Spinal cord (tissue), 10 donors: ENCODE results near the gene ANKRD53. TPM values are rescaled to one million over a fixed set of nuclear protein-coding genes. Genes with fewer than 3 reads are reported as not detected.

ENCODE experiments used
- DNase-seq, 6 donors: peaks; one replicate each; pipeline versions ENCODE4 v3.0.0 to v3.0.0-alpha.2; 2013 to 2015; ENCODE audit warnings: low spot score in 6 of 6, low read depth in 4 of 6
- H3K27ac ChIP-seq: one replicate; pipeline ENCODE4 v1.5.1; 2013; ENCODE audit warnings: low read depth, low read length, control low read depth
- H3K27me3 ChIP-seq: one replicate; pipeline ENCODE4 v1.6.1; 2013; ENCODE audit warnings: low read length; ENCODE audit not compliant: control insufficient read depth, insufficient read depth
- H3K36me3 ChIP-seq: one replicate; pipeline ENCODE4 v1.6.1; 2013; ENCODE audit warnings: low read length; ENCODE audit not compliant: control insufficient read depth, insufficient read depth
- H3K4me1 ChIP-seq: one replicate; pipeline ENCODE4 v1.6.1; 2013; ENCODE audit warnings: low read length; ENCODE audit not compliant: control insufficient read depth, insufficient read depth
- H3K4me3 ChIP-seq: one replicate; pipeline ENCODE4 v1.5.1; 2013; ENCODE audit warnings: low read depth, low read length, control low read depth
- H3K9me3 ChIP-seq: one replicate; pipeline ENCODE4 v1.6.1; 2013; ENCODE audit warnings: low read length; ENCODE audit not compliant: control insufficient read depth, insufficient read depth
- WGBS: methylation state at CpG from one replicate; pipeline ENCODE4 v1.1.5; 2013; ENCODE audit warnings: missing lambda C conversion rate; ENCODE audit not compliant: insufficient coverage; 5-methylcytosine and 5-hydroxymethylcytosine counted together
- polyA plus RNA-seq, 2 donors: library from polyadenylated mRNA; unstranded; fragments of 120-200 nt; gene quantifications; one replicate each; pipeline ENCODE4 v1.2.1, GENCODE V29; 2013; ENCODE audit not compliant: insufficient read length in 2 of 2
- total RNA-seq, 2 donors: library from RNA; depleted of rRNA in 1 of 2; stranded (reverse); fragments of 120-200 nt in 1 of 2; fragments of >200 nt in 1 of 2; gene quantifications; one replicate each; pipeline versions ENCODE4 v1.2.3 to v1.2.4, GENCODE V29; 2013 to 2014
- donor health status: healthy.

Gene ANKRD53
- total and polyA plus RNA-seq, 4 donors, result 0.69 to 6.8 (median 3.7) TPM

DNA sequence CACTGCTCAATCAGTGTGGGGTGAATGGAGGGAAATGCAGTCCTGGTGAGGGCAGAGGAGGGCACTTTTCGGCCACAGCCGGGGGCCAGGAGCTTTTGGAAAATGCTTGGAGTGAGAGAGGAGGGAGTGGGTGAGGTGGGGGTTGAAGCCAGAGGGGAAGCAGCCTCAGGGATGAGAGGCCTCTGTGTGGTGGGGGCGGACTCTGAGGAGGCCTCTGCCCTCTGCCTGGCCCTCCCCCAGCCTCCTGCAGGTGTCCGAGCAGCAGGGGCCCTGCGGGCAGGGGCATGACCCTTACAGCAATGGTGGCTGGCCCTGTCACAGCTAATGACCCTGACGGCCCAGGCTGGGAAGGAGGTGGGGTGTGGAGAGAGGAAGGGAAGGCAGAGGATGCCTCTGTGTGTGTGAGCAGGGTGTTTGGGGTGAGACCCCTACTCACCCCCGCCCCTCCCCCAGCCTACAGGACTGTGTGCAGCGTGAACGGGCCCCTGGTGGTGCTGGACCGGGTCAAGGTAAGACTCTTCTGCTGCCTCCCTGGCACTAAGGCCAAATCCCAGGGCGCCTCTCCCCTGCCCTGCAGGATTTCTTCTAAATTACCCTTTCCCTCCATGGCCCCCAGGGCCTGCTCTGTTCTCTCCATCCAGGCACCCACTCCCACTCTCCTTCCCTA lies 35.1 kb upstream of the ANKRD53 start:
- Histone ChIP-seq H3K27me3 (peaks cover 43% of the 10 kb centered on the region), H3K36me3 (no peaks in the 10 kb centered on the region), H3K9me3 (no peaks in the 10 kb centered on the region), H3K4me3 (no peak overlapping the region), H3K4me1 (peaks cover 9% of the 10 kb centered on the region), H3K27ac (no peak overlapping the region)
- no peak for DNase-seq
- 48% methylated on average over 8 of the region's 11 CpGs for WGBS

DNA sequence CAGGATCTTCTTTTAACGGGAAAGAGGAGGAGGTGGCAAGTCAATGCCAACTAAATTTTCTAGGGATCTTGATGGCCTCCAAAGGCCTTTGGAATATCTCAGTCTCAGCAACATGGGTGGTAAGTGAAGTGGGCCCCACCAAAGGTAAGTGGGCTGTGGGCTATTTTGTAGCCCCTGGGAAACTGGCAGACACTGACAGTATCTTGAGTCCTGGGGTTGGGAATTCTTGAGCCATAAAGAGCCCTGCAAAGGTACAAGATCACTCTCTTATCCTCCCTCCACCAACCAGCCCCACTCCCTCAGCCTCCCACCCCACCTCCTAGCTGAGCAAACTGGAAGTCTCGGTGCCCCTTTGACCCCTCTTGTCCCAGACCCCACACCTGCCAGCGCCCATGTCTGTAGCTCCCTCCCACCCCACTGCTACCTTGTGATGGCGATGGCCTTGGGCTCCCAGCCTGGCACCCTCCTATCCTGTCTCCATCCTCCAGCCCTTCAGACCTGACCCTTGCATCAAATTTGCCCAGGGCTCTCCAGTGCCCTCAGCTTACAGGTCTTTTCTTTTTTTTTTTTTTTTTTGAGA lies 34.2 kb upstream of the ANKRD53 start:
- peaks cover 14% of the 10 kb centered on the region for H3K4me1 ChIP-seq
- no peaks in the 10 kb centered on the region for H3K36me3 ChIP-seq
- H3K27ac ChIP-seq, result no peak overlapping the region
- WGBS, result 80% methylated on average over 4 of the region's 4 CpGs
- no peak overlapping the region for H3K4me3 ChIP-seq
- H3K27me3 ChIP-seq, result peaks cover 43% of the 10 kb centered on the region
- H3K9me3 ChIP-seq, result no peaks in the 10 kb centered on the region
- no peak for DNase-seq

DNA sequence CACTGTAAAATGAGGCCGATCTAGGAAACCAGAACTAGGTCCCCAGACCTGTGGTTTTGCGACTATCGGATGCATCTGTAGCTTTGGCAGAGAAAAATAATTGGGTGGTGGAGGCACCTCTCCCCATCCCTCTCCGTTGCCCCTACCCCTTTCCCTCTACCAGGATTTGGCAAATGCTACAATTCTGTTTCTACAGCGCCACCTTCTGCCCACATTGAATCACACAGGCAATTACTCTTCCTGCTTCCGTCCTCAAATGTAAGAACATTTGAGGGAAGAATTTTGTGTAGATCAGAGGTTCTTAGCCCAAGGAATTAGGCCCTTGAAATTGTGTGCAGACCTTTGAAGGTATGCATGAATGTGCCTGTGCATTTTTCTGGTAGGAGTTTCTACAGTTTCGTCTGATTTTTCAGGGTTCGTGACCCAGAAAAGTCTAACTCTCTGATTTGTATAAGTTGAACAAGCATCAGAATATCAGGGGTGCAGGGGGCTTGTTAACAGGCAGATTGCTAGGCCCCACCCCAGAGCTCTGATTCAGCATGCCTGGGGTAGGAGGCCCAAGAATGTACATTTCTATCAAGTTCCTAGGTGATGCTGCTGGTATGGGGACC lies 31.5 kb upstream of the ANKRD53 start:
- no peak overlapping the region for H3K27ac ChIP-seq
- peaks cover 14% of the 10 kb centered on the region for H3K4me1 ChIP-seq
- H3K9me3 ChIP-seq, result no peaks in the 10 kb centered on the region
- H3K27me3 ChIP-seq, result peaks cover 32% of the 10 kb centered on the region
- DNase-seq, result peak; percentile 35 to 90 (median 58)
- H3K36me3 ChIP-seq, result no peaks in the 10 kb centered on the region
- no peak overlapping the region for H3K4me3 ChIP-seq
- WGBS, result 40% methylated on average over 2 of the region's 8 CpGs

DNA sequence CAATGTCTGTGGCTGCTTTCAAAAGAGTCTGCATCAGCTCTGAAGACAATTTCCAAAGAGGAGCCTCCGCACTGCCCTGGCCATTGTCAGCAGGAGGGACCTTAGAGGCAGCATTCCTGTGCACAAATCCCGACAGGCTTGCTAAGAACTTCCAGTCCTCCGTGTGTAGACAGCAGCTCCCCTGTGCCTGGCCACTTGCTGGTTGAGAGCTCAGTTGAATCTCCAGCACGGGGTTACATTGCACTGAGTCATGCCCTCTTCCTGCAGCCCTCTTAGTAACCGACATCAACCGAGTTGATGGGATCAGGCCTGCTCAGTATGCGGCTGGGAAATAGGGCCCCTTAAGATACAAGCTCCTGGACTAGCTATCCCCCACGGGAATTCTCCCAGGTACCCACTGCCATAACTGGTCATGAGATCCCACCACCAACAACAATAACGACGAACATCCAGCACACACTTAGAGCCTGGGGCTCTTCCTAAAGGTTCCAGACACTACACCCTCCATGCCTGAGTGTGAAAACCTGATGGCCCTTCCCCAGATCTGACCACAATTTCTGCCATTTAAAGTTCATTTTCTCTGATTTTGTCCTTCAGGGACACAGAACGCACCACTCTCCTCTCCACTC lies 30.8 kb upstream of the ANKRD53 start:
- Histone ChIP-seq H3K27me3 (peaks cover 30% of the 10 kb centered on the region), H3K4me1 (peaks cover 14% of the 10 kb centered on the region), H3K27ac (no peak overlapping the region), H3K9me3 (no peaks in the 10 kb centered on the region), H3K4me3 (no peak overlapping the region), H3K36me3 (no peaks in the 10 kb centered on the region)
- 53% methylated on average over 11 of the region's 11 CpGs for WGBS
- no peak for DNase-seq

DNA sequence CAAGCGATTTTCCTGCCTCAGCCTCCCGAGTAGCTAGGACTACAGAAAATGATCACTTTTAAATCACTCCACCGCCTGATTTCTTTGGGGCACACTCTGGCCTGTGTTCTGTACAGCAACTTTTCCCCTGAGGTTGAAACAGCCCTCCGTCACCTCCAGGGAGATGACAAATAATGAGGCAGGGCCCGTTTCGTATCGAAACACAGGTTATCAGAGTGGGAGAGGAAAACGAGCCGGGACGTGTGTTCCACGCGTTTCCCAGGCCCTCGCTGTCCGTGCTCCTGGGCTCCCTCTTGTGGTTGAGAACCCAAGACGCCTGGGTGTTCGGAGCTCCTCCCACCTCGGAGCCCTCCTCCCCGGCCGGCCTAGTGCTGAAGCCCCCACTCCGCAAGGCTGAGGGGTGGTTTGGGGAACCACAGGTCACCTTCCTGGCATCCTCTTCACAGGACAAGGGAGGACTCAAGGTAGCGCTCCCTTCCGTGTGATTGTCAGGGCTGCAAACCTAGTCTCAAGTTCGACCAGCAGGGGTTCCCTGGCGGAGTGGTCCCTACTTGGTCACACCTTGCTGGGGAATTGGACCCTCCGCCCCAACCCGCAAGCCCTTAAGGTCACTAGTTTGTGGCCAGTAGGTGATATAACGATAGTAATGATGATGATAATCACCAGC lies 30.0 kb upstream of the ANKRD53 start:
- Histone ChIP-seq H3K27ac (no peak overlapping the region), H3K4me3 (peak overlapping the region; percentile 31)
- WGBS, result 11% methylated on average over 24 of the region's 27 CpGs

DNA sequence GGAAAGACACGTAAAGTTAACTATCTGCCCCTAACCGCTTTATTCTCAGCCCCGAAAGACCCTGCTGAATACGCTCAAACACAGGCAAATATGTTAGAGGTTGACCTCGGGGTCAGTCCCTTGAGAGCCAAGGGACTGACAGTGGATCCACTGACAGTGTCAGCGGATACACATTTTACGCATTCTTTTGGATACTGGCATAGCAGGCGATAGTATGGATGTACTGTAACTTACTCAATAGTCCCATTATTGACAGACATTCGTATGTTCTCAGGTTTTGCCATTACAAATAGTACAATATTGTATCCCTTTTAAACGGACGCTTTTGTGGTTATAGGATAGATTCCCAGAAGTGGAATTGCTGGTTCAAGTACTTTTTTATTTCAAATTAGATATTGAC lies 29.3 kb upstream of the ANKRD53 start:
- Histone ChIP-seq H3K9me3 (no peaks in the 10 kb centered on the region), H3K4me3 (no peak overlapping the region), H3K36me3 (no peaks in the 10 kb centered on the region), H3K27me3 (peaks cover 32% of the 10 kb centered on the region), H3K4me1 (peaks cover 14% of the 10 kb centered on the region), H3K27ac (no peak overlapping the region)
- no peak for DNase-seq
- 77% methylated on average over 5 of the region's 11 CpGs for WGBS

More for the DNA sequence above, 30.0 kb upstream of the ANKRD53 start:
- peak in 5 of 6 donors; percentile 47 to 91 (median 73) for DNase-seq
- Histone ChIP-seq H3K4me1 (peaks cover 14% of the 10 kb centered on the region), H3K27me3 (peaks cover 32% of the 10 kb centered on the region), H3K36me3 (no peaks in the 10 kb centered on the region), H3K9me3 (no peaks in the 10 kb centered on the region)

DNA sequence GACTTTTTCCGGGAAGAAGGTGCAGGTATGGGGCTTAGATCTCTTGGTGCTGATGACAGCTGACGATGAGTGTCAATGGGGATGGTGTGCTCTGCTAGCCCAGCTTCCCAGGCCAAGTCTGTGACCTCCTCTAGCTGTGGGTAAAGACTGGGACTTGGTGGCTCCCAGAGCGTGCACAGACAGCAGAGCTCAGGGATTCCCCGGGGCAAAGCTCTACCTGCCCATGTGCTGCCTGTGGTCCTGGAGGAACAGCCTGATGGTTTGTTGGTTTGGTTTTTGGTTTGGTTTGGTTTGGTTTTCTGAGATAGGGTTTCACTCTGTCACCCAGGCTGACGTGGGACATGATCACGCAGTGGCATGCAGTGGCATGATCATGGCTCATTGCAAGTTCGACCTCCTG lies 23.5 kb upstream of the ANKRD53 start:
- Histone ChIP-seq H3K27me3 (peaks cover 14% of the 10 kb centered on the region), H3K4me1 (no peaks in the 10 kb centered on the region), H3K9me3 (no peaks in the 10 kb centered on the region), H3K4me3 (no peak overlapping the region), H3K27ac (no peak overlapping the region), H3K36me3 (no peaks in the 10 kb centered on the region)
- WGBS, result 84% methylated on average over 5 of the region's 7 CpGs
- DNase-seq, result no peak

DNA sequence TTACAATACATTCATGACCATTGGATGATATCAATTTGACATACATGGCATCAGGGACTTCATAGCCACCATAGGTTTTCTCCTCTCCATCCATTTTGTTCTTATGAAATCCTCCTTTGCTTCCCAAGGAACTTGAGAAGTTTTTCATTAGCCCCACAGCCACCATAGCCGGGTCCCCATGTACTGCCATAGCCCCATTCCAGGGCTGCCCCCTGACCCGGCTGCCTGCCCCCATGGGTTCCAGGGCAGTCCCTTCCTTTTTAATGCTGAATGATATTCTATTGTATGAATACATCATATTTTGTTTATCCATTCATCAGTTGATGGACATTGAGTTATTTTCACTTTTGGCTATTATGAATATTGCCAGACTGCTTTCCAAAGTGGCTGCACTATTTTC lies 22.3 kb upstream of the ANKRD53 start:
- Histone ChIP-seq H3K4me3 (no peak overlapping the region), H3K9me3 (no peaks in the 10 kb centered on the region), H3K27ac (no peak overlapping the region), H3K27me3 (peaks cover 14% of the 10 kb centered on the region), H3K36me3 (no peaks in the 10 kb centered on the region), H3K4me1 (no peaks in the 10 kb centered on the region)
- no CpG with 5 or more reads among the region's 2 CpGs for WGBS
- DNase-seq, result no peak

DNA sequence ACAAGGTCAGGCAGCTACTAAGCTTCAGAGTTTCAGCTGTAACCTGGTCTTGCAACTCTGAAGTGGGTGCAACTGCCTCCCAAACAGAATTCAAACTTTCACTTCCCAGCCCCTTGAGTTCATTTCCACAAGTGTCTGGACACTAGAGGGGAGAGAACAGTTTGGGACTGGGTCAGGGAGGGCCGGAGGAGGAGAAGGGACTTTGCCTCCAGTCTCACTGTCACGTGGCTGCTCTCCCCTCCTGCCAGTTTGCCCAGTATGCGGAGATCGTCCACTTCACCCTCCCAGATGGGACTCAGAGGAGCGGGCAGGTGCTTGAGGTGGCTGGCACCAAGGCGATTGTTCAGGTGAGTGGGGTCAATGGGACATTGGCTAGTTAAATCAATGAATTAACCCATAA lies 20.6 kb upstream of the ANKRD53 start:
- WGBS, result 73% methylated on average over 2 of the region's 6 CpGs
- no peaks in the 10 kb centered on the region for H3K4me1 ChIP-seq
- peaks cover 14% of the 10 kb centered on the region for H3K27me3 ChIP-seq
- no peak overlapping the region for H3K4me3 ChIP-seq
- no peak for DNase-seq
- no peaks in the 10 kb centered on the region for H3K9me3 ChIP-seq
- H3K27ac ChIP-seq, result no peak overlapping the region
- no peaks in the 10 kb centered on the region for H3K36me3 ChIP-seq
